ENCODE data around the gene DYSF.

Gene DYSF

DNA sequence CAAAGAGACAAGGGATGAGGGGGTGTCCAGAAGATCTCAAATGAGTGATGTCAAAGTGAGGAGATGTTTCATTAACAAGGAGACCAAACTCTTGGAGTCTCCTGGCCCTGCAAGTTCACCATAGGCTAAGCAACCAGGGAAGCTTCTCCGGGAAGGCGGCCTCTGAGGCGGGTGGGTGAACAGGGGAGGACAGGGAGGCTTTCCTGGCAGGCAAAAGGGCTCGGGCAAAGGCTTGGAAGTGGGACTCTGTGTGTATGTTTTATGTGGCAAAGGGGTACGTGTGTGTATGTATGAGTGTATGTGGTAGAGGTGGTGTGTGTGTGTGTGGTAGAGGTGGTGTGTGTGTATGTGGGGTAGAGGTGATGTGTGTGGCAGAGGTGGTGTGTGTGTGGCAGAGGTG is 163.9 kb downstream of the DYSF start:
- no peak for DNase-seq (ENCODE audit: low spot score)
- TF ChIP-seq, protein P1, sequence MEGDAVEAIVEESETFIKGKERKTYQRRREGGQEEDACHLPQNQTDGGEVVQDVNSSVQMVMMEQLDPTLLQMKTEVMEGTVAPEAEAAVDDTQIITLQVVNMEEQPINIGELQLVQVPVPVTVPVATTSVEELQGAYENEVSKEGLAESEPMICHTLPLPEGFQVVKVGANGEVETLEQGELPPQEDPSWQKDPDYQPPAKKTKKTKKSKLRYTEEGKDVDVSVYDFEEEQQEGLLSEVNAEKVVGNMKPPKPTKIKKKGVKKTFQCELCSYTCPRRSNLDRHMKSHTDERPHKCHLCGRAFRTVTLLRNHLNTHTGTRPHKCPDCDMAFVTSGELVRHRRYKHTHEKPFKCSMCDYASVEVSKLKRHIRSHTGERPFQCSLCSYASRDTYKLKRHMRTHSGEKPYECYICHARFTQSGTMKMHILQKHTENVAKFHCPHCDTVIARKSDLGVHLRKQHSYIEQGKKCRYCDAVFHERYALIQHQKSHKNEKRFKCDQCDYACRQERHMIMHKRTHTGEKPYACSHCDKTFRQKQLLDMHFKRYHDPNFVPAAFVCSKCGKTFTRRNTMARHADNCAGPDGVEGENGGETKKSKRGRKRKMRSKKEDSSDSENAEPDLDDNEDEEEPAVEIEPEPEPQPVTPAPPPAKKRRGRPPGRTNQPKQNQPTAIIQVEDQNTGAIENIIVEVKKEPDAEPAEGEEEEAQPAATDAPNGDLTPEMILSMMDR (IDR thresholded peaks at IDR 0.05; ENCODE audit: borderline replicate concordance, control extremely low read depth, extremely low read depth, insufficient read depth, missing control alignments), result no peak
- in situ Hi-C loops (cut with MboI; ENCODE audit: low sequenced_read_pairs, unreplicated experiment), result no loop called here

DNA sequence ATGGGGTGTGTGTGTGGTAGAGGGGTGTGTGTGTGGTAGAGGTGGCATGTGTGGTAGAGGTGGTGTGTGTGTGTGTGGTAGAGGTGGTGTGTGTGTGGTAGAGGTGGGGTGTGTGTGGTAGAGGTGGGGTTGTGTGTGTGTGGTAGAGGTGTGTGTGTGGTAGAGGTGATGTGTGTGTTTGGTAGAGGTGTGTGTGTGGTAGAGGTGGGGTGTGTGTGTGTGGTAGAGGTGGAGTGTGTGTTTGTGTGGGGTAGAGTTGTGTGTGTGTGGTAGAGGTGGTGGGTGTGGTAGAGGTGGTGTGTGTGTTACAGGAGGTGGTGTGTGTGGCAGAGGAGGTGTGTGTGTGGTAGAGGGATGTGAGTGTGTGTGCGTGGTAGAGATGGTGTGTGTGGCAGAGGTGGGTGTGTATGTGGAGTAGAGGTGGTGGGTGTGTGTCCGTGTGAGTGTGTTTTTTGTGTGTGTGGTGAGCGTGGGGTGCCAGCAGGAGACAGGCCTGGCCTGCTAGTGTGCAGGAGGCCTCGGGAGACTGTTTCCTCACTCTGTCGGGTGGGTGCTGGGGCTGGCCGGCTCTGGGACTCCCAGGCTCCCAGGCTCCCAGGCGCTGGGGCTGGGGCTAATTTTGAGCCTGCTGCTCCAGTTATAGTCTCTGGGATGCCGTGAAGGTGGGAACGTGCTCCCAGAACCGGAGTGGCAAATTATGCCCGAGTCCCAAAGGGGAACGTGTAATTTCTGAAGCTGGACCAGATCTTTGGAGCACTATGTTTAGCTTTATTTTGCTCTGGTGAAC is 165.2 kb downstream of the DYSF start:
- TF ChIP-seq, protein P1 (IDR thresholded peaks at IDR 0.05; ENCODE audit: borderline replicate concordance, control extremely low read depth, extremely low read depth, insufficient read depth, missing control alignments), result no peak
- in situ Hi-C loops (cut with MboI; ENCODE audit: low sequenced_read_pairs, unreplicated experiment), result no loop called here
- peak; percentile 14 for DNase-seq (ENCODE audit: low spot score)

DNA sequence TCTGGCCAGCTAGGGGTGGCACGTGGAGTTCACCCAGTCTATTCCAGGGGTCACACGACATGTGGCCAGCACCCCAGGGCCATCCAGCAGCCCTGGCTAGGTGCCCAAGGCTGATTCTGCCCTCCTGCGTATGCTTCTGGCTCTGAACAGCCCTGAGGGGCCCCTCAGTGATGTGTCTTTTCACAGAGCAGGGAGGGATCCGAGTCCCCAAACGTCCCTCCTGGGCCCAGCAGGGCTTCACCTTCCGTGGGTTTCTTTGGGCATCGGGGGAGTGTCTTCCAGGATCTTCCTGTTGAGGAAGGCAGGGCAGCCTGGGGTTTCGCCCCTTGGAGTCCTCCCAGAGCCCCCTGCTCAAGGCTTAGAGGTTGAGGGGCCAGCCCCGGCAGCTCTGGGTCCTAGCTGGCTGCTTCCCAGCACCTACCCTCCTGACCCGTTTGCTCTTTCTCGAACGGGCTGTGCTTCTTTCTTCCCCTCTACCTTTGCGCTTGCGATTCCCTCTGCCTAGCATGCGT is 165.9 kb downstream of the DYSF start:
- no peak for DNase-seq (ENCODE audit: low spot score)
- in situ Hi-C loops (cut with MboI; ENCODE audit: low sequenced_read_pairs, unreplicated experiment), result no loop called here
- TF ChIP-seq, protein P1 (IDR thresholded peaks at IDR 0.05; ENCODE audit: borderline replicate concordance, control extremely low read depth, extremely low read depth, insufficient read depth, missing control alignments), result no peak

DNA sequence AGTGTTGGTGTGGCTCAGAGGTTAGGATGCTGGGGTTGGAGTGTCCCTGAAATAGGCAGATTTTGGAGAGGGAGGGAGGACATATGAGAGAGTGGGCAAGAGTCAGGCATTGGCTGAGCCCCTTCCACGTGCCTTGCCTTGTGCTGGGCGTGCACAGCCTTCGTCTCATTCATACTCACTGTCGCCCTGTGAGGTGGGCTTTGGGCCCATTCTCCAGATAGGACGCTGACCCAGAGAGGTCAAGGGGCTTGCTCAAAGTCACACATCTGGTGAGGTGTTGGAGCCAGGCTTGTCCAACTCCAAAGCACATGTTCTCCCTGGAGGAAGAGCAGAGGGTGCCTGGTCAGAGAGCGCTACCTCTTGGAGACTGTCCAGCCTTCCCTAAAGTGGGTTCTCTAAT is 166.8 kb downstream of the DYSF start:
- no peak for DNase-seq (ENCODE audit: low spot score)
- in situ Hi-C loops (cut with MboI; ENCODE audit: low sequenced_read_pairs, unreplicated experiment), result no loop called here

DNA sequence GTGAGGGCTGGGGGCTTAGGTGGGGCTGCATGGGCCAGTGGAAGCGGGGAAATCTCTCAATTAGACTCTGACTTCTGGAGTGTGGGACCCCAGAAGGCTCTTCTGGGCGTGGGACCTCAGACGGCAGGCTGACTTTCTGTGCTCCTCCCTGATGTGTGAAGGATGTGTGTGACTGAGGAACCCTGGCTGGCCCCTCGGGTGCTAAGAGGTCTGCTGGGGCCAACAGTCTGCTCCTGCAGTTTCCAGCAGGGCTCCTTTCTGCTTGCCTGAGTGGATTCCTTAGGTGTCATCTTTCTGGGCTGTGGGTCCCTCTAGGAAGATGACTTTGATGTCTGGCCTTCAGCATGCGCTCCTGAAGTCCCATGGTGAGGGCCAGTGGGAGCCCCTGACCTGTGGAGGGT is 167.5 kb downstream of the DYSF start:
- TF ChIP-seq, protein P1 (IDR thresholded peaks at IDR 0.05; ENCODE audit: borderline replicate concordance, control extremely low read depth, extremely low read depth, insufficient read depth, missing control alignments), result no peak
- no peak for DNase-seq (ENCODE audit: low spot score)
- in situ Hi-C loops (cut with MboI; ENCODE audit: low sequenced_read_pairs, unreplicated experiment), result no loop called here

More for the DNA sequence above, 166.8 kb downstream of the DYSF start:
- TF ChIP-seq, protein P1 (IDR thresholded peaks at IDR 0.05; ENCODE audit: borderline replicate concordance, control extremely low read depth, extremely low read depth, insufficient read depth, missing control alignments), result no peak

DNA sequence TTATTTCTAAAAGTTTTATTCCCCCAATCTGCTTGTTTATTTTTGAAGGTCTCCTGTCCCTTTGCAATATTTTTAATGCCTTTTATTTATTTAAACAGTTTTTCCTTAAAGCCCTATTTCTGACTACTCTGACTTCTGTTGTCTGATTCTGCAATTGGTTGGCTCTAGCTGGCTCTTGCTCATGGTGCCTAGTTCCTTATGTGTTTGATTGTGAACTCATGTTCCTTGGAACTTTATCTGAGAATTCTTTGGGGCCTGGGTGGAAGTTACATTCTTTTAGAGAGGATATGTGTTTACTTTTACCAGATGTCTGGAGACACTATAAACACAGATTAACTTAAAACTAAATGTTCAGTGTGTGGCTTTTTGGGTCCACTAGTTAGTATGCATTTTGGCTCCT is 175.9 kb downstream of the DYSF start:
- in situ Hi-C loops (cut with MboI; ENCODE audit: low sequenced_read_pairs, unreplicated experiment), result no loop called here
- DNase-seq (ENCODE audit: low spot score), result no peak

More for the DNA sequence above, 175.9 kb downstream of the DYSF start:
- TF ChIP-seq, protein P1 (IDR thresholded peaks at IDR 0.05; ENCODE audit: borderline replicate concordance, control extremely low read depth, extremely low read depth, insufficient read depth, missing control alignments), result no peak

Measured in GM13976 (cell line).